Panc1 (cell line): ENCODE measurements around the gene TMEM61. TPM values are rescaled to one million over a fixed set of nuclear protein-coding genes. Genes with fewer than 3 reads are reported as not detected.

ENCODE experiments used
- ATAC-seq: fragments of 200-7000 bp; cut with Tn5 transposase; 2 replicates; pipeline ENCODE4 v1.9.1; 2020; ENCODE audit warnings: mild to moderate bottlenecking, moderate library complexity
- BruUV-seq: library from RNA; stranded (reverse); fragments of 400-500 nt; replicated peaks from 2 replicates; lab custom pipeline; 2021; lab: Mats Ljungman, UMichigan
- CTCF ChIA-PET: fragments of 300-600 bp; sonication (Branson Sonifier 250); formaldehyde crosslinking; loops from one replicate; lab custom pipeline; 2022; ENCODE audit warnings: antibody characterized with exemption; lab: Charles Lee
- POLR2A ChIA-PET: fragments of 300-600 bp; sonication (Branson Sonifier 250); formaldehyde crosslinking; loops from one replicate; lab custom pipeline; 2022; ENCODE audit warnings: antibody characterized with exemption; lab: Charles Lee
- DNase-seq: peaks from one replicate; pipeline ENCODE4 v3.0.0-alpha.2; 2010; ENCODE audit warnings: low read depth, low spot score
- H3K27ac ChIP-seq: 2 replicates; pipeline ENCODE4 v1.5.1; 2011; ENCODE audit warnings: mild to moderate bottlenecking, low read length, inconsistent platforms
- H3K27me3 ChIP-seq: fragments of 200-500 bp; sonication (Bioruptor generic); 2 replicates; pipeline ENCODE4 v1.6.0; 2014; ENCODE audit warnings: low read length, inconsistent platforms; ENCODE audit not compliant: control insufficient read depth, insufficient read depth
- H3K36me3 ChIP-seq: fragments of 200-500 bp; sonication (Bioruptor generic); 2 replicates; pipeline ENCODE4 v1.5.1; 2014; ENCODE audit warnings: inconsistent platforms, mild to moderate bottlenecking, low read length, moderate library complexity; ENCODE audit not compliant: control insufficient read depth, insufficient read depth
- H3K4me1 ChIP-seq: 2 replicates; pipeline ENCODE4 v1.5.1; 2011; ENCODE audit warnings: inconsistent platforms, mild to moderate bottlenecking, low read length, moderate library complexity; ENCODE audit not compliant: control insufficient read depth, insufficient read depth
- H3K4me3 ChIP-seq, 2 experiments: 2 replicates each; pipeline ENCODE4 v1.5.1; 2011 to 2012; ENCODE audit warnings: low read depth in 2 of 2, low read length in 2 of 2, mild to moderate bottlenecking in 2 of 2, inconsistent platforms in 1 of 2, moderate library complexity in 1 of 2
- H3K9me3 ChIP-seq: fragments of 200-500 bp; sonication (Bioruptor generic); 2 replicates; pipeline ENCODE4 v1.5.1; 2014; ENCODE audit warnings: low read depth, mild to moderate bottlenecking, inconsistent platforms, low read length, moderate library complexity; ENCODE audit not compliant: control insufficient read depth, insufficient read depth
- CTCF ChIP-seq: fragments of 450-650 bp; IDR thresholded peaks from 2 replicates; pipeline ENCODE4 v1.5.1; 2017; ENCODE audit warnings: mild to moderate bottlenecking
- POLR2AphosphoS5 ChIP-seq: IDR thresholded peaks from 2 replicates; pipeline ENCODE4 v1.6.1; 2012; ENCODE audit warnings: mild to moderate bottlenecking, low read depth, low read length, moderate library complexity
- REST ChIP-seq, 2 experiments: IDR thresholded peaks; 2 replicates each; pipeline ENCODE4 v1.6.1; 2011 to 2012; ENCODE audit warnings: low read depth in 2 of 2, control low read depth in 1 of 2, low read length in 1 of 2, mild to moderate bottlenecking in 1 of 2, moderate library complexity in 1 of 2; ENCODE audit not compliant: insufficient read depth in 1 of 2
- SIN3A ChIP-seq: IDR thresholded peaks from 2 replicates; pipeline ENCODE4 v1.6.1; 2012; ENCODE audit warnings: low read depth, mild to moderate bottlenecking, low read length, moderate library complexity, borderline replicate concordance; ENCODE audit not compliant: insufficient read depth
- TCF7L2 ChIP-seq: IDR thresholded peaks from 2 replicates; pipeline ENCODE4 v1.6.1; 2011; ENCODE audit warnings: mild to moderate bottlenecking, low read depth, low read length, inconsistent platforms
- in situ Hi-C: cut with HindIII; loops from 2 replicates; pipeline ENCODE4 v1.10.0; 2016; ENCODE audit warnings: low sequenced_read_pairs, low pct_unique_long_range_greater_than_20kb
- intact Hi-C: fragments of 100-400 bp; cut with micrococcal nuclease; formaldehyde crosslinking; loops from one replicate; pipeline ENCODE4 v1.10.0; 2022; ENCODE audit not compliant: unreplicated experiment
- total RNA-seq: library from RNA; stranded (reverse); gene quantifications from one replicate; pipeline ENCODE4 v1.2.1, GENCODE V29; 2021; ENCODE audit not compliant: unreplicated experiment

The TMEM61 gene
- total RNA-seq, 1 experiment from 2014 or later = not detected

DNA sequence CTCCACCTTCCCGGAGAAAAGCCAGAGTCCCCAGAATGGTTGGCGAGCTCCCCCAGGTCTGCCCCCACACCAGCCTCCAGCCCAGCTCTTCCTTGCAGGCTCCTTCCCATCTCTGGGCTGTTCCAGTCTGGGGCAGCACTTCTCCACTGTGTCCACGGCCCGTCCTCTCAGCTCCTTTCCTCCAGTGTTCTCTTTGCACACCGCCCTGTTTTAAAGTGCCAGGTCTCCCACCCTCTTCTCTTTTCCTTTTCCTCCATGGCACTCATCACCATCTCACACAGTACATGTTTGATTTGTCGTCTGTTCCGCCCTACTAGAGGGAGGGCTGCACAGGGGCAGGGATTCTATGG lies 52.8 kb downstream of the TMEM61 start:
- H3K9me3 ChIP-seq = no peaks in the 10 kb centered on the region
- H3K4me3 ChIP-seq = no peak overlapping the region
- CTCF ChIA-PET = interaction anchor here (0.6 kb wide), 1 partner anchor 11 kb away, joined by 3 read pairs; no protein-coding TSS in a partner anchor
- ATAC-seq (no peak), DNase-seq (no peak)
- no TSS peak for BruUV-seq
- no peaks in the 10 kb centered on the region for H3K4me1 ChIP-seq
- H3K27ac ChIP-seq = no peak overlapping the region
- peaks cover 29% of the 10 kb centered on the region for H3K27me3 ChIP-seq
- TF ChIP-seq CTCF = no peak
- TF ChIP-seq REST (IDR thresholded peaks at IDR 0.05; ENCODE audit: insufficient read depth in 1 of 2, low read depth in 2 of 2, low read length in 1 of 2) = no peak
- no peaks in the 10 kb centered on the region for H3K36me3 ChIP-seq
- intact Hi-C loops = no loop called here
- POLR2A ChIA-PET = no interaction called here
- in situ Hi-C loops = no loop called here

- ChIA-PET CTCF (interaction anchor here (1.0 kb wide), 1 partner anchor 84 kb away, joined by 3 read pairs; no protein-coding TSS in a partner anchor), POLR2A (no interaction called here)
- no peak for ATAC-seq
These were observed 54.2 kb downstream of the TMEM61 start for GRCh38 chr1:55034476-55035133.

More at GRCh38 chr1:55034476-55035133, 54.2 kb downstream of the TMEM61 start:
- in situ Hi-C loops = no loop called here
- Histone ChIP-seq H3K27ac (no peak overlapping the region), H3K4me1 (no peaks in the 10 kb centered on the region), H3K36me3 (no peaks in the 10 kb centered on the region), H3K27me3 (peaks cover 37% of the 10 kb centered on the region), H3K4me3 (no peak overlapping the region), H3K9me3 (no peaks in the 10 kb centered on the region)
- intact Hi-C loops = no loop called here
- no peak for DNase-seq
- TF ChIP-seq POLR2AphosphoS5 (no peak), CTCF (no peak), SIN3A (no peak), TCF7L2 (no peak), REST (IDR thresholded peaks at IDR 0.05; ENCODE audit: insufficient read depth in 1 of 2, low read depth in 2 of 2, low read length in 1 of 2) (no peak)
- no TSS peak for BruUV-seq
